Hepatocyte (in vitro differentiated cells): ENCODE data around the gene PCBD1.

Experiments
- EZH2phosphoT487 ChIP-seq: fragments of 200-600 bp; sonication (generic); IDR thresholded peaks from one replicate; pipeline ENCODE4 v1.6.1; 2018; ENCODE audit warnings: antibody characterized with exemption, mild to moderate bottlenecking, low read depth, moderate library complexity; ENCODE audit not compliant: unreplicated experiment, severe bottlenecking
- TF ChIP-seq, protein P1 (sequence below): fragments of 200-600 bp; sonication (generic); IDR thresholded peaks from 2 replicates; pipeline ENCODE4 v1.5.1; 2016; ENCODE audit warnings: antibody characterized with exemption, mild to moderate bottlenecking; ENCODE audit not compliant: poor library complexity

DNA sequence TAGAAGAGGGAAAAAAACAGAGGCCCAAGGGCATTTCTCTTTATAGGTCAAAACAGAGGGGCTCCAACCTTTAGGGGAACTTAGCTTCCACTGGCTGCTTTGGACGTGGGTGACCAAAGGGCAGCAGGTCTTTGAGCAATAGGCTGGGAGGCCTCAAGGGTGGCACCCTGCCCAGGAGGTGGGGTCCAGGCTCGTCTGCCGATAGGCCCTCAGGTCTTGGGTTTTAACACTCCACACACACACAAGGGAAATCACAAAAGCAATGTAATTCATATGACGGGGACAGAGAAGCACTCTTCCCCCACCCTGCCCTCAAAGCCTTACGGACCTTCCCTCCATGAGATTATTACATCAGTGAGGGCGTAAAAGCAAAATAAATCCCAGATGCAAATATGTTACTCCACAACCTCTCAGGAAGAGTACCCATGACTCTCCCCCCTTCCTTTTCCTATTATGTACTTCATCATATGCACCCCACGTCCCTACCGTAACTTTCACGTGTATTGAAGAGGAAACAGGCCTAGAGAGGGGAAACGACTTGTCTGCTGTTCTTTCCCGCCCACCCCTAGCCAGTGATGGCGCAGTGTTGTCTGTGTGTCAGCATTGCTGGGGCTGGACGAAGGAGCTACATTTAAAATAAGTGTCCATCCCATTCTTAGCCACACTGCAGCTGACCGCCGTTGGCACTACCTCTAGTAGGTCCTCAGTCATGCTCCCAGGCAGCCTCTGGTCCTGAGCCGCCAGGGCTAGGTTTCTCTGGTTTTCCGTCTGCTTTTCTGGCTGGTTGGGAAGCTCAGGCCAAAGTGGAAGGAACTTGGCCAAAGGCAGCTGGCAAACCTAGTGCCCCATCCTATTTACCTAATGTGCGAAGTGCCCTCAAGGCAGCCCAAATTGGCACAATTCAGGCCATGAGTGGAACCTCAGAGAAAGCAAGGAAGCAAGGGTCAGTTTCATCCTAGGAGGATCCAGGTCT, 2.1 kb downstream of the PCBD1 start:
- TF ChIP-seq EZH2phosphoT487 = no peak
- TF ChIP-seq, protein P1, sequence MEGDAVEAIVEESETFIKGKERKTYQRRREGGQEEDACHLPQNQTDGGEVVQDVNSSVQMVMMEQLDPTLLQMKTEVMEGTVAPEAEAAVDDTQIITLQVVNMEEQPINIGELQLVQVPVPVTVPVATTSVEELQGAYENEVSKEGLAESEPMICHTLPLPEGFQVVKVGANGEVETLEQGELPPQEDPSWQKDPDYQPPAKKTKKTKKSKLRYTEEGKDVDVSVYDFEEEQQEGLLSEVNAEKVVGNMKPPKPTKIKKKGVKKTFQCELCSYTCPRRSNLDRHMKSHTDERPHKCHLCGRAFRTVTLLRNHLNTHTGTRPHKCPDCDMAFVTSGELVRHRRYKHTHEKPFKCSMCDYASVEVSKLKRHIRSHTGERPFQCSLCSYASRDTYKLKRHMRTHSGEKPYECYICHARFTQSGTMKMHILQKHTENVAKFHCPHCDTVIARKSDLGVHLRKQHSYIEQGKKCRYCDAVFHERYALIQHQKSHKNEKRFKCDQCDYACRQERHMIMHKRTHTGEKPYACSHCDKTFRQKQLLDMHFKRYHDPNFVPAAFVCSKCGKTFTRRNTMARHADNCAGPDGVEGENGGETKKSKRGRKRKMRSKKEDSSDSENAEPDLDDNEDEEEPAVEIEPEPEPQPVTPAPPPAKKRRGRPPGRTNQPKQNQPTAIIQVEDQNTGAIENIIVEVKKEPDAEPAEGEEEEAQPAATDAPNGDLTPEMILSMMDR = no peak
